CD4-positive, alpha-beta T cell treated with Interleukin-15 for 1 hour (primary cell): ENCODE data around the gene PXYLP1.

ENCODE experiments used
- DNase-seq: peaks from one replicate; pipeline ENCODE4 v3.0.0-alpha.2; 2020

Gene PXYLP1

DNA sequence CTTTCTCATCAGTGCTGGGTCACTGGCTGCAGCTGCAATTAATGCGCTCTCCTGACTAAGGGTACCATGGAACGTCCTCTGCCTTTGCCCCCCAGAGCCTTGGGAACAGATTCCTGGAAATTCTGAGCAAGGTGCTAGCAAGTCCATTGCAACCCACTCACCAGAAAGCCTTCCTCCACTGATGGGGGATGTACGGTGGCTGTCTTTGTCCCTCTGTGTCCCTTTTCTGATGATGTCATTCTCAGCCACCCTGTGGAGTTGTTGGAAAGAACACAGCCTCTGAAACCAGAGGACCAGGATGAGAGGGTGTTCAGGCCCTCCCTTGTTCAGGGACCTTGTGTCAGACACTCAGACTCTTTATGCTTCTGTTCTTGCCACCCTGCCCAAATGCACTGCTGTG is 98.6 kb downstream of the PXYLP1 start:
- DNase-seq = no peak

- no peak for DNase-seq
Measured at GRCh38 chr3:141330718-141331376, 99.2 kb downstream of the PXYLP1 start.

- no peak for DNase-seq
Measured at GRCh38 chr3:141331377-141332318, 100.0 kb downstream of the PXYLP1 start.

DNA sequence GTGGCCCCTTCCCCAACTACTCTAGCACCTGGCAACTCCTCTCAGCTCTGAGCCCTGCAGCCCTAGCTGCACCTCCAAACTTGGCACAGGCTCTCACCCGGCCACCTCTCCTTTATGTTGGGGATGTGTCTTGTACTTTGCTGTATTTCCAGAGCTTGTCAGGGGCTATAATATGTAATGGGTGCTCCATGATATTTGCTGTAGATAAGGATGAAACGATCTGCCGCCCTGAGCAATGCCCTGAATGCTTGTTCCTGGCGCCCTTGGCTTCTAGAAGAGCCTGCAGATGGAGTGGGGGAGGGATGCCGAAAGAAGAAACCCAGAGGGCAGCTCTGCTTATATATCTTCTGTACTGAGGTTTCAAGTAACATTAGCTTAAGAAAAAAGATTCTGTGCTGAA is 100.8 kb downstream of the PXYLP1 start:
- no peak for DNase-seq

DNA sequence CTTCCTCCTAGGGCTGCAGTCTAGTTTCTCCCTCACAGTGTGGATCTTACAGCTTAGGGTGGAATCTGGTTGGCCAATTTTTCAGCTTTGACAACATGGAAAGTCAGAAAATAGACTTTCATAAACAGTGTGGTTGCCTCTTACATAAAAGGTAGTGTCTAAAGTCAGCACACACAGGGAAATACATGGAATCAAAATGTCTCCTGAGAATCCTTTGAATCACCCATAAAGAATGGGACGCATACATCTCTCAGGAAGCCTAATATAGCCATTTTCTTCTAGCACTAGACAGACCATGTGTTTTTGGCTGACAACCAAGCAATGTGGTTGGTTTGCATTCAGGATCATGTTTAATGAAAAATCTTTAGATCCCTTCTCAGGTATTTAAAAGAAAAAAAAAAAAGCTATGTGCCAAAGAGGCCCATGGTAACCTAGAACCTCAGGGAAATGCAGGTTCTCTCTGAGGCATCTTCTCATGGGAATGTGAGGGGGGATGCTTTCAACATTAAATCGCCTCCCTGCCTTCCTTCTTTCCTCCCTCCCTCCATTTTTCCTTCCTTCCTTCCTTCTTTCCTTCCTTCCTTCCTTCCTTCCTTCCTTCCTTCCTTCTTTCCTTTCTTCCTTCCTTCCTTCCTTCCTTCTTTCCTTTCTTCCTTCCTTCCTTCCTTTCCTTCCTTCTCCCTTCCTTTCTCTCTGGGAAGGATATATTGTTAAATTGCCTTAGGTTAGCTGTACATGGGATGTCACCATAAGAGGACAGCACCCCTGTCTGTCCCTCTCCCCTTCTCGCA is 102.4 kb downstream of the PXYLP1 start:
- DNase-seq = no peak

- DNase-seq = no peak
Measured at GRCh38 chr3:141334627-141335250, 103.1 kb downstream of the PXYLP1 start.

DNA sequence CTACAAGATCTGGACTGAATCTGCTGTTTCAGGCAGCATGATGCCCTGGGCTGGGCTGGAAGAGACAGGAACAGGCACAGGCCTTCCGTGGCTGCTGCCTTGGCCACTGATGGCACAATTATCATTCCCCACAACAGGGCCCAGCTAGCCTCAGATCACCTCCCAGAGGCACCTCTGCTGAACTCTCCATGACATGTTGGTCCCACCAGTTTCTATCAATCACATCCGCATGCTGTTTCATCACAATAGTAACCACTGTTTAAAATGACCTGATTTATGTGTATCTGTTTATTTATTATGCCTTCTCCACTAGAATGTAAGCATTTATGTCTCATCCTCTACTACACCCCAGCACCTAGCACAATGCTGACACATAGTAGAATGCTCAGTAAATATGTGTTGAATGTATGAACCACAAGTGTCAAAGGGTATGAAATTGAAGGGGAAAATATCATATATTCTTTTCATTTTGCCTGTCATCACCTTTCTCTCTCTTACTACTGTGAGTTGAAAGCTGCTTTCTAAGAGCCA is 104.0 kb downstream of the PXYLP1 start:
- no peak for DNase-seq

- no peak for DNase-seq
Measured at GRCh38 chr3:141336672-141337522, 105.3 kb downstream of the PXYLP1 start.

DNA sequence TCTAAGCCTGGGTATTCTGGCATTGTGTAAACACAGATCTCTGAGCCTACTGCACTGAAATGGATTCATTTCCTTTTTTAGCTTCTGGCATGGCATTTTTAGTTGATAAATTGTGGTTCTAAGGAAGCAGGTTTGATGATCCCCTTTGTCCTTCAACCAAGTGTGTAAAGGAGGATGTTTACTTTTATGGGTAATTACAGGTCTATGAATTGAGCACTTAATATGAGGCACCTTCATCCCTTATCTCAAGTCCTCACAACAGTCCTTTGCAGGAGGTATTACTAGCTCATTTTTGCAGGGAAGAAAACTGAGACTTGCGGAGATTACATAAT is 105.9 kb downstream of the PXYLP1 start:
- no peak for DNase-seq

GRCh38 chr3:141337991-141338390 is 106.4 kb downstream of the PXYLP1 start:
- no peak for DNase-seq

GRCh38 chr3:141338881-141339280 is 107.3 kb downstream of the PXYLP1 start:
- no peak for DNase-seq

DNA sequence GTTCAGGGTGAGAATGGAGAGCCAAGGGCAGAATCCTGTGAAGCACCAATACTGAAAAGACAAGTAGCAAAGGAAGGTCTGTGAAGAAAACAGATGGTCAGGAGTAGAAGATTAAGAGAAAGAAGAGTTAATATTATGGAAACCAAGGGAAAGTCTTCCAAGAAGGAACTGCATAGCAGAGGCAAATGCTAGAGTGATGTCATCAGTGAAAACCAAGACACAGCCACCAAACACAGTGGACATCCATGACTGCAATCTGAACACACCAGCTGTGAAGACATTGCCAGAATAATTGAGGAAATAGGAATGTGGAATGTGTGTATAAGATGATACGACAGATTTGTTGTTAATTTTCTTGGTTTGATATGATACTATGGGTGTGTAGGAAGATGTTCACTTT is 109.9 kb downstream of the PXYLP1 start:
- no peak for DNase-seq

GRCh38 chr3:141342386-141342785 is 110.8 kb downstream of the PXYLP1 start:
- DNase-seq = no peak

DNA sequence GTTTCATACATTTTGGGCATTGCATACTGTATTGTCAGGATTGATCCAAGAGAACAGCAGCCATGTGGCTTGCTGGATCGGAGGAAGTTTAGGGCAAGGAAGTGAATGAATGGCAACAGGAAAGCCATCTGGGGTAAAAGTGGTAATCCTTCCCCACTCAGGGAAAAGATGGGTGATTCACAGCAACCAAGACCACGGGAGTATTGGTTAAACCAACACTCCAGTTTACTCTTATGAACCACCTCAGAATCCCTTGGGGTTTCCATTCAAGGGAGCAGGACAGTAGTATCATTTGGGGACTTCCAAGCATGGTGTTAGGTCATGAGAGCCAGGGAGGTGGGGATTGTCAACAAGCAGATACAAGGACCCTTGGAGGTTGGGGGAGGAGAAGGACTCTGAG is 111.5 kb downstream of the PXYLP1 start:
- no peak for DNase-seq

DNA sequence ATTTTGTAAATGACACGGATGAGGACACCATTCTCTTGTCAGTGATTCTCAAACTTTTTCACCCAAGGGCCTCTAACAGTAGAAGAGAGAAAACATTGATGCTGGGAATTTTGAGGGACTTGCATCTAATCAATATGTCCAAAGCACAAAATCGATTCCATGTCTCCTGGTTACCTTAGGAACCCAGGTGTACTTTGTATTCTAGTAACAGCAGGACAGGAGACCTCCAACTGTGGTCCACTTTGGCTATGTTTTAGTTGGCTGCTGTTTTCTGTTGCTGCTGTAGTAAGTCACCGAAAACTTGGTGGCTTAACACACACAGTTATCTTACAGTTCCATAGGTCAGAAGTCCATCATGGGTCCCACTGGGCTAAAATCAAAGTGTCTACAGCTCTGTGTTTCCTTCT is 112.2 kb downstream of the PXYLP1 start:
- DNase-seq = no peak
